Stimulated activated CD4-positive, alpha-beta T cell treated with anti-CD3 and anti-CD28 coated beads, Interleukin-4, amount 100 ng/mL, for 1 hour (primary cell): Measurements from ENCODE around the gene TSHZ2.

ENCODE experiments used
- DNase-seq: peaks from one replicate; pipeline ENCODE4 v3.0.0-alpha.2; 2020

TSHZ2 gene

DNA sequence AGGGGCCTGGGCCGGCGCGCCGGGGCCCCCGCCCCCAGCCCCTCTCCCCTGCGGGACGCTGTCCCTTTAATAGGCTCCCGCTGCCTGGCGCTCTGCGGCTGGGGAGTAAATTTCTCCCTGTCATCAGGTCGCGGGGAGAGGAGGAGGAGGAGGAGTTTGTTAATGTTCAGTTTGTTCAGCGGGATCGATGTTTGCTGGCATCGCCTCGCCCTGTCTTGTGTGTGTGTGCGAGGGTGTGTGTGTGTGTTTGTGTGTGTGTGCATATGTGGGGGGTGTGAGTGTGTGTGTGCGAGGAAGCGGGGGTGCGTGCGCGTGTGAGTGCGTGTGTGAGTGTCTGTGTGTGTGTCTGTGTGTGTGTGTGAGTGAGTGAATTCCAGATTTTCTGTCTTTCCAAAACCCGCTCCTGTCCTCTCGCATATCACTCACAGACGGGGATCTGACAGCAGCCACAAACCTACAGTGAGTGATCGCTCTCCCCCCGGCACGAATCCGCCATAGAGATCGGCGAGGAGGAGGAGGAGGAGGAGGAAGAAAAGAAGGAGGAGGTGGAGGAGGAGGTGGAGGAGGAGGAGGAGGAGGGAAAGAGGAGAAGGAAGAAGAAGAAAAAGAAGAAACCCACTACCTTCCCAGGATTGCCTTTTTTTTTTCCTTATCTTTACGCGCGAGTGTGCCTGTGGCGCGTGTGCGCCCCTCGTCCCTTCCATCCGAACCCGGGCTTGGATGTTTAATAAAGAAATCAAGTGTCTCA, at the start of gene TSHZ2:
Gene TSHZ2 (plus strand): TSS at position 169 of the 748 bp plus-strand sequence. CDS start 936 bp downstream, outside the sequence.
- peak; percentile 60 for DNase-seq

GRCh38 chr20:52922436-52922835, 49.7 kb upstream of the TSHZ2 start:
- no peak for DNase-seq

- DNase-seq = no peak
Measured at GRCh38 chr20:52923123-52923937, 48.8 kb upstream of the TSHZ2 start.

DNA sequence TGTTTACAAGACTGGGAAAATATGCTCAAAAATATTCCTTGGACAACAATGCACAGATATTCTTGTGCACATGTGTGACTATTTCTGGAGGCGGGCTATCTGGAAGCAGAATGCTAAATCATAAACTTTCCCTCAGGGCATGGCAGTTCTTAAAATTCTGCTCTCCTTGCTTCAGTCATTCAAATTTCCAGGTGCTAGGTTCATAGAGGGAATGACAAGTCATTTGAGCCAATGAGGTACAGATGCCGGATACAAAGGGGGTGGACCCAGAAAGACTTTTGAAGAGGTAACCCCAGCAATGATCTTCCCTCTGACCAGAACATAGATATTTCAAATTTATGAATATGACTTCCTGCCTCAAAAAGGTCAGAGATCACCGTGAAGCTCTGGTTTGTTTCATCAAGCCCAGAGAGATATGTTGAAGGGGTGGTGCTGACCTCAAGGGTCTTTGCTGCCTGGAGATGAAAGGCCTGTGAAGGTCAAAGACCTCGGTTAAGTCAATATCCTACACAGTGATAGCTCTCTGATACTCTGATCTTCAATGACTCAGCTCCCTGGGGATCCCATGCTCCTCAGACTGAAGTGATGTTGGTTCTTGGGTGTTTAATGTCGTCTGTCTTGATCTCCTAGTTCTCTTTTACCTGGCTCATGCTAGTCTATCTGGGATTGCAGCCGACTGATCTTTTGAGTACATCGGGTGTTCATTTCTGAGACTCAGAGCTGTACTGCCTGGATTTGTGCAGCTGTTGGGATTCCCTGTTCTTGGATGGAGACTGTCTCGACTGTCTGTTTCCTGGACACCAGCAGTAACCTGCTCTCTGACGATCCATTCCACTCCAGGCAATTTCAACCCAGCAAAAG, 47.5 kb upstream of the TSHZ2 start:
- no peak for DNase-seq

DNA sequence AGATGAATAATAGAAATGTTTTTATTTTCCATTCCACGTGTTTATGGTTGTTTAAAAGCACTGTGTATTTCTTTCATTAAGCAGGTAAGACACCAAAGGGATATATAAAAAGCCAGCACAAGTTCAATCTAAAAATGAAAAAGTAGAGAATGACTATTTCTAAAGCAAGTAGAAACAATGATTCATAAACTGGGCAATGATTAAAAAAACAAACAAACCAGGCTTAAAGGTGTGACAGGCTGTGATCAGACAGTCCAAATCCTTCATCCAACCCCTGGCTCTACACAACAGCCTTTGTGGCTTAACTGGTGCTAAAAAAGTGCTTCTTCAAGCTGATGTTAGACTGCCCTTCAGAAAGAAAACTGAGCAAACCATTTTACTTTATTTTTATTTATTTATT, 45.7 kb upstream of the TSHZ2 start:
- DNase-seq = no peak

GRCh38 chr20:52933867-52934266, 38.3 kb upstream of the TSHZ2 start:
- DNase-seq = no peak

DNA sequence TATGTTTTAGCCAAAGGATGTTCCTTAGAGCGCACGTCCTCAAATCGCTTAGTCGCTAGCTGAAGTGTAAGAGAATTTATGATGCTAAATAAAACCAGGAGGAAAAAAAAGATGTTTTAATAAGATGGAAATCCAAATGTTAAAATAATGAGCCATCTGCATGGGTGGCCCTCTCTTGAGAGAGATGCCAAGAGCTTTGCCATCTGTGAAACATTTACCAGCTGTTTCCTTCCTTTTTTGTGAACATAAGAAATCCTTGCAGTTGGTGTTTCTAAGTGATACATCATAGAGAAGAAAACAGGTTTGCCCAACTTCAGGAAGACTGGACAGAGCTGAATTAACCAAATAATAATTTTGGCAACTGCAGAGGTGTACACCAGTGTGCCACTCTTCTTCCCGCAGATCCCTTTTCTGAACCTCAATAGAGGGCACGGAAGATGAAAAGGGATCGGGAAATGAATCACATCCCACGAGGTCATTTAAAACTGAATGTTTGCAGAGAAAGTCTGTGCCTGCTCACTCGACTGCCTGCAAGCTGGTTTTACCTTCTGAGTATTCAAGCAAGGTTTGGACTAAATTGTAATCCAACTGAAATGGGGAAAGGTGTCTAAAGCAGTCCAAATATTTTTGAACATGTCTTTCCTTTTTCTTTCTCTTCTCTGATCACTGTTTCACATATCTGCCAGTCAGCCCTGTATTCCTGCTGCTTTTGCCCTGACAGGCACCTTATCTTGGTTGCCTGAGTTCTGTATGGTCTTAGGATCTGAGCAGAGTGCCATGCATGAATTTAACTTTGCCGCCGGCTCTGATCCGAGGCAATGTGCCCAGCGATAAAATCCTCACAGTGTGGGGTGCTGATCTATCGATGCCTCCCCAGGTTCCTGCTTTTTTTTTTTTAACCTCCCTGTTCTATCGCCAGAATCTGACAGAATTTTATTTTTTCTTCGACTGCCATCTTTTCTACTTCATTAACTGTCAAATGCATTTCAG, 35.5 kb upstream of the TSHZ2 start:
- DNase-seq = no peak

DNA sequence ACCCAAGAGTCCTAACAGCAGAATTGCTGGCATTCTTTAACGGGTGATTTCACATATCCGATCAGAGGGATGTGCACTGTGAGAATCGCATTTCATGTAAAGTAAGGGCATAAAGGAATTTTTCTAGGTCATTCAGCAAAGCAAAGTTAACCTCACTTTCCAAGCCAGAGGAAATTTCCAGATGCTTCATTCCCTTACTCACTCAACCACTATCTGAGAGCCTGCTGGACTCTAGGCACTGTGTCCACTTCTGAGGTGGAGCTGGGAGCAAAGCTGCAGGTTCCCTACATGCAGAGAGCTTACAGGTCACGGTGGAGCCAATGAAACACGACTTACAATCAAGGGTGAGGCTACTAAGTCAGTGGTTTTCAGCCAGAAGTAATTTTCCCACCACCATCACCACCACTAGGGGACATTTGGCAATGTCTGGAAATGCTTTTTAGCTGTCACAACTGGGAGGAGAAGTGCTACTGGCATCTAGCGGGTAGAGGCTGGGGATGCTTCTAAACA, 34.5 kb upstream of the TSHZ2 start:
- no peak for DNase-seq

DNA sequence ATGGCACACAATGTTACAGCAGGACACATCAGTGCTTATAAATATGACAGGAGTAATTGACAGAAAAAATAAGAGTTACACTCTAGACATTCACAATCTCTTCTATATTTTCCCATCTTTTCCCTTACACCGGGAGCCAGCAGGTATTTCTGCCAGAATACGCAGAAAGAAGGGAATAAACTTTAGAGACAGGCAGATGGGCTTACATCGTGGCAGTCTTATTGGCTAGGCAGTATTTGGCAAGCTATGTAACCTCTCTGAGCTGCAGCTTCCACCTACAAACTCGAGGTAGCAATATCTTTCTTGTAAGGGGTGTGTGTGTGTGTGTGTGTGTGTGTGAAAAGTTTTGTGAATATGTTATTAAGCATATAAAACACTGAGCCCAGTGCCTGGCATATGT, 33.0 kb upstream of the TSHZ2 start:
- DNase-seq = no peak

- DNase-seq = no peak
Measured at GRCh38 chr20:52941808-52942207, 30.4 kb upstream of the TSHZ2 start.

DNA sequence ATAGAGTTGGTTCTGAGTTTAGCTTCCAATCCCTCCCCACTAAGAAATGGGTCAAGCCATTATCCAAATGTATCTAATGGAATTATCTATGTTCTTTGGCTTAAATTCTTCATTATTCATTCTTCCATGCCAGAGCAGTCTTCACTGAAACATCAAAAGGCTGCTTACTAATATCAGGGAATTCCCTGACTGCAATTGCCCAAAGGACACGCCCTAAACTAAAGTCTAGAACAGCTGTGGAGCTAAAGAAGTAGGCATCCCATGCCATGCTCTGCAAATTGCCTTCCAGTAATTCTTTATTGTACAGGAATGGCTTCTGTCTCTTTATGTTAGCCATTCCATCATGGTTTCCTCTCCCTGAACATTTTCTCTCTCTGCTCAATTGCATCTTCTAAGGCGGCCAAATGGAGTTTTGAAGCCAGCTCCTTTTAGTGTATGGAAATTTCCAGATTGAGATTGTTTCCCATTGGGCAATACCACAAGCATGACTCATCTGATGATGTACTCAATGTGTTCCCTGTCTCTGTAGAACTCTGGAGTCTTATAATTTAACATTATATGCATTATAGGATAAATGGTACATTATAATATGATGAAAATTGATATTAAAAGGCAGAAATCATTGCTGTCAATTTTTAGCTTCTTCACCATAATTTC, 28.8 kb upstream of the TSHZ2 start:
- no peak for DNase-seq

DNA sequence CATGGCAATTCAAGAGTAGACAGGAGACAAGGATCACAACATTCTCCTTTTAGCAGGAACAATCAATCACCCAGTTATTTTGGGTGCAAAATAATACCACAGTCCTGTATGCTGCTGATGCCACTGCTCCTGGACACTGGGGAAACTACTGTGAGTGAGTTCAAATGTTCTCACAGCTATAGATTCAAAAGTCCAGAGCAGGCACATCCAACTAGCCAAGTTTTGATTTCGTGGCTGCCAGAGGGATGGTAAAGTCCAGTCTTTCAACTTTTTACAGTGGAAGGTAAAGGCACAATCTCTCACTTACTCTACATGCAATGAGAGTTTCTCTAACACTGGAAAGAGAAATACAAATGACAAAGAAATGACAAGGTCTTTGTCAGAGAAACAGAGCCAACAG, 26.9 kb upstream of the TSHZ2 start:
- DNase-seq = no peak

GRCh38 chr20:52945862-52946522, 26.2 kb upstream of the TSHZ2 start:
- no peak for DNase-seq

GRCh38 chr20:52948491-52948890, 23.7 kb upstream of the TSHZ2 start:
- no peak for DNase-seq

DNA sequence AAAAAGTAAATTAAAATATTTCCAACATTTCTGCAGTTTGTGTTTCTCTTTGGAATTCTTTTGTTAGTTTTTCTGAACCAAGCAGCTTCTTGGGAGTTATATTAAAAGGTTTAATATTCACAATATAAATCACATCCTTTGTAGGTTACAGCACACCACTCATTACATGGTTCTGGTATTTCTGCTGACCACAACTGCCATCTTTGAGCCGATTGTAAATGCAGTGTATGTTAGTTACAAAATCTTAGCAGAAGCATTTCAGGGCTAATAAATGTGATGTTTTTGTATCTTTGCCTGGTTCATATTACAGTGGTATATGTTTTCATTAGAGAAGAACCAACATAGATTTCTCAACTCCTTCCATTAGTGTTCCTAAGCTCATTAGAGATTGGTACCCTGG, 19.1 kb upstream of the TSHZ2 start:
- DNase-seq = no peak

GRCh38 chr20:52954849-52955248, 17.3 kb upstream of the TSHZ2 start:
- no peak for DNase-seq

DNA sequence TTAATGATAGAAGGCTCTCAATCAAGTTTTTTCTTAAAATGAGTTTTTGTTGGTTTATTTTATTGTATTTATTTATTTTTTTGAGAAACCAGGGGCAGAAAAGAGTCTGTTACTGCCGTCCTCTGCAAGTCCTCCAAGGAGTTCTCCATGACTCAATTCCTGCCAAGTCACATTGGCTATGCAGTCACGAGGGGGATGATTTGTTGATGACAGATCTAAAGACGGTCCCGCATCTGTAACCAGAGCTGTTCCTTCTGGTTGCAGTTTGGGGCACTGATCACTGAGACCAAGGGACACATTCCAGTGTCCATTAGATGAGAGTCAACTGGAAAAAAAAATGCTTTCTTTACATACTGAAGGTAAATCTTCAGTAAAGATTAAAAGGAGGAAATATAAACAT, 13.9 kb upstream of the TSHZ2 start:
- DNase-seq = no peak

DNA sequence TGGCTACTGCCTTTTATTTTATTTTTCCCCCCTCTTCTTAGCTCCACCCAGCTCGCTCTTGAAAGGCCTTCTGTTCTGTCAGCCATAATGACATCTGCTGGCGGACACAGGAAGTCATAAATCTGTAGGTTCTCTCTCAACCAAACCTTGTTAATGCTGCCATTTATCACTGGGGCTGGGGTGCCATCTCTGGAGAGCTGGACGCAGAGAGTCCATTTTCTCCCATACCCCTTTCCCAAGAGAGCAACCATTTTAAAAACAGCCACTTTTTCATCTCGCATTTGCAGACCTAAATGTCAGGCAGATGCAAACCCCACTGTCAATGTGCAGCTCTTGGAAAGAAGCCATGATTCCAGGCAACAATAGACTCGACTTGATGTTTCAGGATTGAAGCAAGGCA, 13.0 kb upstream of the TSHZ2 start:
- DNase-seq = no peak

DNA sequence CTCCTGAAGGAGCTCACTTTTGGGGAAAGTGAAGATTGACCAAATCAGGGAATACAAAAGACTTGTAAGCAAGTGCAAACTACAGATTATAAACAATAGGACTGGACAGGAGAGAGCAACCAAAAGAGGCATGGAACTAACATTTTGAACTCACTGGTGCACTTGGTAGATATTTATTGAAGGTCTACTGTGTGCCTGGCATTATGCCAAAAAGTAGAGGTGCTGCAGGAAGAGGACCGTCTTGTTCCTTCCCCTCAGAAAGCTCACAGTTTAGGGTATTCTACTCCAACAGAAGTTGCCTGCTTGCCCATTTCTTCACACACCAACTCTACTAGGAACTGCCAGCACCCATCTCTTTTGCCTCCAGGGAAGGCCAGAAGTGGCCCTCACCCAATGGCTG, 10.0 kb upstream of the TSHZ2 start:
- no peak for DNase-seq

GRCh38 chr20:52963131-52963530, 9.0 kb upstream of the TSHZ2 start:
- no peak for DNase-seq

DNA sequence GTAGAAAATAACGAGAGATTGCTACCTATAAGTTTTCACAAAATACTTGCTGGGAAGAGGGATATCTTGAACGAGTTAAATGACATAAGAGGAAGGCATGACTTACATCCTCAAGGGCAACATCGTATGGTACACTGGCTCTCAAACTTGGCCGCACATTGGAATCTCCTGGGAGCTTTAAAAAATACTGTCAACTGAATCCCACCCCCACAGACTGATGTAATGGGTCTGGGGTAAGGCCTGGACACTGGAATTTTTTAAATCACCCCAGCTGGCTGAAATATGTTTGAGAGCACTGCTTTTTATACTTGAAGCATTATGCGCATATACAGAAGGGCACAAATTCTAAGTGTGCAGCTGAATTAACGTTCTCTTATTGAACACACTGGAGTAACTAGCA, 8.0 kb upstream of the TSHZ2 start:
- no peak for DNase-seq
